T-helper 1 cell treated with Interleukin-12 subunit alpha and Interleukin-12 subunit beta and Interleukin-4 antibody, amounts not matched to agents 30 μg/mL and 1 μg/mL, for 36 hours (primary cell): Measurements from ENCODE around the gene AUTS2.

Experiments
- H3K27ac Mint-ChIP-seq: one replicate; pipeline ENCODE4 v1.8.0; 2021; ENCODE audit warnings: mild to moderate bottlenecking, mixed read lengths
- H3K27me3 Mint-ChIP-seq: one replicate; pipeline ENCODE4 v1.8.0; 2021; ENCODE audit warnings: low read depth, mixed read lengths
- H3K36me3 Mint-ChIP-seq: one replicate; pipeline ENCODE4 v1.8.0; 2021; ENCODE audit warnings: low read depth, mixed read lengths
- H3K4me1 Mint-ChIP-seq: one replicate; pipeline ENCODE4 v1.8.0; 2021; ENCODE audit warnings: low read depth, mixed read lengths
- H3K4me3 Mint-ChIP-seq: one replicate; pipeline ENCODE4 v1.8.0; 2021; ENCODE audit warnings: mild to moderate bottlenecking, moderate library complexity, mixed read lengths
- H3K9me3 Mint-ChIP-seq: one replicate; pipeline ENCODE4 v1.8.0; 2021; ENCODE audit warnings: mixed read lengths

AUTS2 gene

DNA sequence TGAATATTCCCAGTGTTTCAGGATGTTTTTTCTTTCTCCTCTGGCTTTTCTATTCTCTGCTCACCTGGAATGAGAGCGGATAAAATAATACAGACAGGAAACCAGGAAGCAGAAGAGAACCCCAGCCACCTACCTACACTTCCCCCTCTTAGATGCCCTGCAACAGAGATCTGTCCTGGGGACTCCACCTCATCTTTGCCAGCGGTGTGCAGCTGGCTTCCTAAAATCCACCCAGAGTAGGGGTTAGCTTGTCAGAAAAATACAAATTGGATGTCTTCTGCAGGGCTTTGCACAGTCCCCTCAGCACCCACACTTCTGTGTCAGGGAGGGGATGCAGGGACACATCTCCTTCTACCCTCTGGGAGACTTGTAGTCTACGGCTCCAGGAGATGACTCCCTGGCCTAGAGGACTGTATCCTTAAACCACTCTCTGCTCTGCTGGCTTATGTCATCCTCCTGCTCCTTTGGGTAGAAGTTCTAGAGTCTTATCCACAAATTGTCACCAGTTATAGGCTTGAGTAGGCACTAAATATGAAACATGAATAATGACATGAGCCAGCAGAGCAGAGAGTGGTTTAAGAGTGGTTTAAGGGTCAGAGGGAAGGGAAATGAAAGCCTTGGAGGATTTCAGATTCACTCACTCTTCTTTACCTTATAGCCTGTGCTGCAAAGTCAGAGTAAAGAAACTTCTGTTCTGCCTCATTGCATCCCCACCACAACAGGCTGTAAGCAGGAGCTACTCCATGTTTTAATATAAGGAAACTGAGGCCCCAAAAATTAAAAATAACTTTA is 749.4 kb downstream of the AUTS2 start:
- Mint-ChIP-seq H3K27ac (no peak overlapping the region), H3K9me3 (peaks cover 4% of the 10 kb centered on the region), H3K27me3 (no peaks in the 10 kb centered on the region), H3K4me1 (peaks cover 4% of the 10 kb centered on the region), H3K4me3 (no peak overlapping the region), H3K36me3 (no peaks in the 10 kb centered on the region)

- Mint-ChIP-seq H3K36me3 (no peaks in the 10 kb centered on the region), H3K4me1 (peaks cover 4% of the 10 kb centered on the region), H3K27ac (no peak overlapping the region), H3K9me3 (peaks cover 4% of the 10 kb centered on the region), H3K4me3 (no peak overlapping the region), H3K27me3 (no peaks in the 10 kb centered on the region)
These were observed 750.8 kb downstream of the AUTS2 start for GRCh38 chr7:70349031-70349430.

- Mint-ChIP-seq H3K27me3 (no peaks in the 10 kb centered on the region), H3K27ac (no peak overlapping the region), H3K36me3 (no peaks in the 10 kb centered on the region), H3K9me3 (peaks cover 4% of the 10 kb centered on the region), H3K4me3 (no peak overlapping the region), H3K4me1 (peaks cover 4% of the 10 kb centered on the region)
These were observed 751.5 kb downstream of the AUTS2 start for GRCh38 chr7:70349819-70350218.

DNA sequence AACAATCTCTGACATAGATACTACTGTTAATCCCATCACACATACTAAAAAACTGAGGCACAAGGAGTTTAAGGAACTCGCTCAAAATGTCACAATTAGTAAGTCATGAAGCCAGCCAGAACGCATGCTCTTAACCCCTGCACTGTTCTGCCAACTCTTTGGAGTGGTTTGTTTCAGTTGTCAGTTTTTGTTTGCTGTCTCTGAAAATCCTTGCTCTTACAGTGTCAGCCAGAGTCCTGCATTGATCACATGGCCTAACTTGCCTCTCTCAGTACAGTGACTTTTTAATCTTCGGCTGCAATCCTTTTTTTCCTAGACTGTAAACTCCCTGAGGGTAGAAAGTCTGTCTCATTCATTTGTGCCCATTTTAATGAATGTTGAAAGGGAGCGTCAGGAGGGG is 753.8 kb downstream of the AUTS2 start:
- Mint-ChIP-seq H3K27ac (no peak overlapping the region), H3K4me3 (no peak overlapping the region), H3K27me3 (no peaks in the 10 kb centered on the region), H3K36me3 (no peaks in the 10 kb centered on the region), H3K9me3 (peaks cover 4% of the 10 kb centered on the region), H3K4me1 (peaks cover 2% of the 10 kb centered on the region)

GRCh38 chr7:70352906-70353305 is 754.6 kb downstream of the AUTS2 start:
- Mint-ChIP-seq H3K9me3 (peaks cover 4% of the 10 kb centered on the region), H3K27ac (no peak overlapping the region), H3K4me1 (no peaks in the 10 kb centered on the region), H3K4me3 (no peak overlapping the region), H3K27me3 (no peaks in the 10 kb centered on the region), H3K36me3 (no peaks in the 10 kb centered on the region)

- Mint-ChIP-seq H3K9me3 (peaks cover 4% of the 10 kb centered on the region), H3K36me3 (no peaks in the 10 kb centered on the region), H3K27ac (no peak overlapping the region), H3K27me3 (no peaks in the 10 kb centered on the region), H3K4me3 (no peak overlapping the region), H3K4me1 (no peaks in the 10 kb centered on the region)
These were observed 755.2 kb downstream of the AUTS2 start for GRCh38 chr7:70353330-70353945.

GRCh38 chr7:70353946-70354335 is 755.7 kb downstream of the AUTS2 start:
- no peak overlapping the region for H3K27ac Mint-ChIP-seq
- no peaks in the 10 kb centered on the region for H3K27me3 Mint-ChIP-seq
- no peak overlapping the region for H3K4me3 Mint-ChIP-seq
- no peaks in the 10 kb centered on the region for H3K4me1 Mint-ChIP-seq
- peaks cover 4% of the 10 kb centered on the region for H3K9me3 Mint-ChIP-seq
- H3K36me3 Mint-ChIP-seq: no peaks in the 10 kb centered on the region

DNA sequence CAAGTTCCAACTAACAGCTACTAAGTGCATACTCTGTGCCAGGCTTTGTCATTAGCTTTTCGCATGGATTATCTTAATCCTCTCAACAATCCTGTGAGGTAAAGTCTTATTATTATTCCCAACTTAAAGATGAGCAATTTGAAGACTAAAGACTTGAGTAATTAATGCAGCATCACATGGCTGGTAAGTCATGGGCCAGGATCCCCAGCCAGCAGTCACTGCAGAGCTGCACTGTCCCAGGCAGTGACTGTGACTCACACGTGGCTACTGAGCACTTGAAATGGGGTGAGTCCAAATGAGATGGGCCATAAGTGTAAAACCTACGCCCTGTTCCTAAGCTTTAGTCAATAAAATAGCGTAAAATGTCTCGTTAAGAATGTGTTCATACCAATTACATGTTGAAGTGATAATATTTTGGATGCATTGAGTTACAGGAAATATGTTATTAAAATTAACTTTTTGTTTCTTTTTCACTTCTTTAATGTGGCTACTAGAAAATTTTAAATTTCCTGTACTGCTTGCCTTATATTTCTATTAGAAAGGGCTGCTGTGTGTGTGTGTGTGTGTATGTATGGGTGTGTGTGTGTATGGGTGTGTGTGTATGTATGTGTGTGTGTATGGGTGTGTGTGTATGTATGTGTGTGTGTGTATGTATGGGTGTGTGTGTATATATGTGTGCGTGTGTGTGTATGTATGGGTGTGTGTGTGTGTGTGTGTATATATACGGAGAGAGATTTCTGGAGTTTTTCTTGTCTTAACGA is 756.3 kb downstream of the AUTS2 start:
- Mint-ChIP-seq H3K27me3 (no peaks in the 10 kb centered on the region), H3K36me3 (no peaks in the 10 kb centered on the region), H3K4me1 (no peaks in the 10 kb centered on the region), H3K9me3 (peaks cover 4% of the 10 kb centered on the region), H3K27ac (no peak overlapping the region), H3K4me3 (no peak overlapping the region)

DNA sequence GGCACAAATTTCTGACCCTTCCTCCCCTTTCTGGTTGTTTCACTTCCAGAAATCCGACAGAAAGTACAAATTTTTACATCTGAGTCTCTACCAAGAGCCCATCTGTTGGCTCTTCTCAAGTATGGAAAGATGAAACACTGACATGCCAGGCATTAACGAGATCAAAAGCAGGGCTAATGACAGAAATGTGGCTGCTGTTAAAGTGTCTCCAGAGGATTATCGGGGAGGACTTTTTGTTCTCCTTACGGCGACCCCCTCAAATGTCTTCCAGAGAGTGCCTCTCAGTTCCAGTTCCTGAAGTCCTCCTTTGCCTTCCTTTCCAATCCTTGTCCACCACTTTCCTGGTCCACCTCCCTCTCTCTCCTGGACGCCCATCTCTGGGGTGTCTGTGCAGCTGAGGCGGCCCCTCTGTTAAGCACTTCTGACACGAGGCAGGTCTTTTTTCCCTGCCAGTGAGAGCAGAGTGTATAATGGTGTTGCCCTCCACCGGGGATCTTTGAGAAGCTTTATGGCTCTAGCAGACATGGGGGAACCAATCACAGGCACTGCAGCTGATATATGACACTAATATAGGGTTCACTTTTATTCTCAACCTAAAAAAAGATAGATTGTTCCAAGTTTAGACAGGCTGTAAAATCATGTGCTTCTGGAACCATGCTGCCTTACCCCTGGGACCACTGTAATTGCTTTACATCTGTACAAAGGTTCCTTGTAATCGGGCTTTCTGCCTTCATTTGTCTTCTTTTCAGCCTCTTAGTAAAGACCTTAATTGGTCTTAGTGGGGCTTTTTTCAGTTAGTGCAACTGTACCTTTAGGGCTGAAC is 757.1 kb downstream of the AUTS2 start:
- Mint-ChIP-seq H3K27ac (no peak overlapping the region), H3K36me3 (no peaks in the 10 kb centered on the region), H3K4me1 (no peaks in the 10 kb centered on the region), H3K27me3 (no peaks in the 10 kb centered on the region), H3K9me3 (peaks cover 4% of the 10 kb centered on the region), H3K4me3 (no peak overlapping the region)

GRCh38 chr7:70356085-70356786 is 758.0 kb downstream of the AUTS2 start:
- H3K27me3 Mint-ChIP-seq: no peaks in the 10 kb centered on the region
- H3K9me3 Mint-ChIP-seq: no peaks in the 10 kb centered on the region
- no peak overlapping the region for H3K27ac Mint-ChIP-seq

DNA sequence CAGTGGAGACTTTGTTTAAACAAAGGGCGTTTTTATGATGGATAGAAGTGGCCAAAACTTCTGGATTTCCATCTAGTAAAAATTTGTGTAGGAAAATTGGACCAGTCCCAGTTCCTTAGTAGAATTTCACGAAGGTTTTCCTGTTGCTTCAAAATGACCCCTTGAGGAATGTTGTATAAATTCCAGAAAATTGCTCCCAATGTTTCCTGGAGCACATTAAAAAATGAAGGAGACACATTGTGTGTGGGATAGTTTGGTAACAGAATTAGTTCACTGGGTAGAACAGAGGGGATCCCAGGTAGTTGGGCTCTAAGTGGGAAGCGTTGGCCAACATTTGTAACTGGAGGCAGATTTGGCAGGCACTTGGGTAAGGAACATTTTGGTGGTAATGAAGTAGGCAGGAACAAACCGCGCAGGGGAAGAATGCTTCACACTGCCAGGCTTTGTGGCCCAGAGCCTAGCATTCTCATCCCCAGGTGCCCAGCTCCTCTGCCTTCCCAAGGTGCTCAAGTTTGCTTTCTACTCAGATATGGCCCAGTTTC is 758.6 kb downstream of the AUTS2 start:
- Mint-ChIP-seq H3K4me1 (peaks cover 4% of the 10 kb centered on the region), H3K27ac (no peak overlapping the region), H3K9me3 (no peaks in the 10 kb centered on the region), H3K4me3 (no peak overlapping the region), H3K36me3 (no peaks in the 10 kb centered on the region), H3K27me3 (no peaks in the 10 kb centered on the region)

More at GRCh38 chr7:70356085-70356786, 758.0 kb downstream of the AUTS2 start:
- Mint-ChIP-seq H3K4me1 (no peaks in the 10 kb centered on the region), H3K4me3 (no peak overlapping the region), H3K36me3 (no peaks in the 10 kb centered on the region)

- H3K9me3 Mint-ChIP-seq: no peaks in the 10 kb centered on the region
- no peak overlapping the region for H3K4me3 Mint-ChIP-seq
- H3K27me3 Mint-ChIP-seq: no peaks in the 10 kb centered on the region
- peaks cover 6% of the 10 kb centered on the region for H3K4me1 Mint-ChIP-seq
- no peaks in the 10 kb centered on the region for H3K36me3 Mint-ChIP-seq
- no peak overlapping the region for H3K27ac Mint-ChIP-seq
These were observed 762.3 kb downstream of the AUTS2 start for GRCh38 chr7:70360557-70360956.

GRCh38 chr7:70361821-70362220 is 763.5 kb downstream of the AUTS2 start:
- no peak overlapping the region for H3K27ac Mint-ChIP-seq
- no peaks in the 10 kb centered on the region for H3K36me3 Mint-ChIP-seq
- peaks cover 6% of the 10 kb centered on the region for H3K4me1 Mint-ChIP-seq
- H3K27me3 Mint-ChIP-seq: no peaks in the 10 kb centered on the region
- H3K4me3 Mint-ChIP-seq: no peak overlapping the region
- peaks cover 9% of the 10 kb centered on the region for H3K9me3 Mint-ChIP-seq
